H9 (cell line): Measurements from ENCODE around the gene GSC2. TPM values are rescaled to one million over a fixed set of nuclear protein-coding genes. Genes with fewer than 3 reads are reported as not detected.

ENCODE experiments used
- DNase-seq: peaks from one replicate; pipeline ENCODE4 v3.0.0-alpha.2; 2017
- H2AFZ ChIP-seq: one replicate; pipeline ENCODE4 v1.6.1; 2013; ENCODE audit warnings: mild to moderate bottlenecking, low read length, control low read depth, moderate library complexity
- H2AK5ac ChIP-seq: 2 replicates; pipeline ENCODE4 v1.6.1; 2013; ENCODE audit warnings: low read length, control low read depth, mixed read lengths; ENCODE audit not compliant: insufficient read length
- H2BK120ac ChIP-seq: one replicate; pipeline ENCODE4 v1.6.1; 2013; ENCODE audit warnings: low read depth, mild to moderate bottlenecking, low read length, control low read depth, inconsistent platforms; ENCODE audit not compliant: poor library complexity, severe bottlenecking
- H2BK12ac ChIP-seq: 2 replicates; pipeline ENCODE4 v1.6.1; 2013; ENCODE audit warnings: low read length, control low read depth, mixed read lengths, low read depth; ENCODE audit not compliant: insufficient read length
- H2BK15ac ChIP-seq: 2 replicates; pipeline ENCODE4 v1.6.1; 2013; ENCODE audit warnings: low read depth, low read length, control low read depth
- H2BK20ac ChIP-seq: one replicate; pipeline ENCODE4 v1.6.1; 2013; ENCODE audit warnings: low read depth, mild to moderate bottlenecking, low read length, control low read depth, inconsistent platforms; ENCODE audit not compliant: poor library complexity, severe bottlenecking
- H2BK5ac ChIP-seq: 2 replicates; pipeline ENCODE4 v1.6.1; 2013; ENCODE audit warnings: low read length, control low read depth, mixed read lengths; ENCODE audit not compliant: insufficient read length
- H3K14ac ChIP-seq: 2 replicates; pipeline ENCODE4 v1.6.1; 2013; ENCODE audit warnings: low read length, control low read depth; ENCODE audit not compliant: insufficient read depth
- H3K18ac ChIP-seq: 2 replicates; pipeline ENCODE4 v1.6.1; 2013; ENCODE audit warnings: low read depth, mild to moderate bottlenecking, mixed read lengths, low read length, control low read depth; ENCODE audit not compliant: insufficient read length
- H3K23ac ChIP-seq: 2 replicates; pipeline ENCODE4 v1.6.1; 2013; ENCODE audit warnings: low read length, control low read depth, mixed read lengths, low read depth; ENCODE audit not compliant: insufficient read length
- H3K23me2 ChIP-seq: 2 replicates; pipeline ENCODE4 v1.6.1; 2013; ENCODE audit warnings: low read depth, mild to moderate bottlenecking, mixed read lengths, low read length, control low read depth; ENCODE audit not compliant: insufficient read length, poor library complexity, severe bottlenecking
- H3K27ac ChIP-seq: 2 replicates; pipeline ENCODE4 v1.5.1; 2013; ENCODE audit warnings: low read length, control low read depth, mixed read lengths, low read depth; ENCODE audit not compliant: insufficient read length
- H3K27me3 ChIP-seq: 2 replicates; pipeline ENCODE4 v1.6.1; 2013; ENCODE audit warnings: low read length, control low read depth, inconsistent platforms; ENCODE audit not compliant: insufficient read depth
- H3K4ac ChIP-seq: 2 replicates; pipeline ENCODE4 v1.6.1; 2013; ENCODE audit warnings: low read depth, mild to moderate bottlenecking, control low read depth, inconsistent platforms, low read length, moderate library complexity
- H3K4me1 ChIP-seq: 2 replicates; pipeline ENCODE4 v1.6.1; 2013; ENCODE audit warnings: low read length, control low read depth, inconsistent platforms; ENCODE audit not compliant: insufficient read depth
- H3K4me2 ChIP-seq: 2 replicates; pipeline ENCODE4 v1.6.1; 2013; ENCODE audit warnings: low read length, control low read depth, mixed read lengths; ENCODE audit not compliant: insufficient read length, insufficient read depth
- H3K56ac ChIP-seq: 2 replicates; pipeline ENCODE4 v1.6.1; 2013; ENCODE audit warnings: low read depth, mild to moderate bottlenecking, mixed read lengths, low read length, control low read depth; ENCODE audit not compliant: insufficient read length
- H3K79me1 ChIP-seq: 2 replicates; pipeline ENCODE4 v1.6.1; 2013; ENCODE audit warnings: low read depth, mild to moderate bottlenecking, moderate library complexity, low read length, control low read depth, inconsistent platforms; ENCODE audit not compliant: insufficient read depth, poor library complexity, severe bottlenecking
- H3K79me2 ChIP-seq: 2 replicates; pipeline ENCODE4 v1.6.1; 2013; ENCODE audit warnings: low read length, control low read depth, inconsistent platforms; ENCODE audit not compliant: insufficient read depth
- H3K9ac ChIP-seq: 2 replicates; pipeline ENCODE4 v1.6.1; 2013; ENCODE audit warnings: low read length, control low read depth, mixed read lengths; ENCODE audit not compliant: insufficient read length; ENCODE audit errors: extremely low read depth
- H3K9me3 ChIP-seq: one replicate; pipeline ENCODE4 v1.6.1; 2013; ENCODE audit warnings: low read depth, low read length, inconsistent platforms; ENCODE audit not compliant: control insufficient read depth
- H3T11ph ChIP-seq: one replicate; pipeline ENCODE4 v1.6.1; 2013; ENCODE audit warnings: mild to moderate bottlenecking, low read length, control low read depth, inconsistent platforms
- H4K20me1 ChIP-seq: one replicate; pipeline ENCODE4 v1.6.1; 2013; ENCODE audit not compliant: control insufficient read depth, insufficient read length, insufficient read depth
- H4K5ac ChIP-seq: 2 replicates; pipeline ENCODE4 v1.6.1; 2013; ENCODE audit warnings: low read depth, mild to moderate bottlenecking, mixed read lengths, low read length, control low read depth; ENCODE audit not compliant: insufficient read length
- H4K8ac ChIP-seq: replicated peaks from 2 replicates; pipeline ENCODE4 v1.6.1; 2013; ENCODE audit warnings: low read length, control low read depth, mixed read lengths, low read depth; ENCODE audit not compliant: insufficient read length
- H4K91ac ChIP-seq: 2 replicates; pipeline ENCODE4 v1.6.1; 2013; ENCODE audit warnings: low read depth, mild to moderate bottlenecking, moderate library complexity, mixed read lengths, low read length, control low read depth; ENCODE audit not compliant: insufficient read length
- H3K27ac Mint-ChIP-seq, 3 experiments: 2 replicates in 2 of 3; 3 replicates in 1 of 3; pipeline ENCODE4 v1.8.0; 2020 to 2021; ENCODE audit warnings: mixed read lengths in 3 of 3, mild to moderate bottlenecking in 1 of 3, moderate library complexity in 1 of 3
- H3K27me3 Mint-ChIP-seq: 2 replicates; pipeline ENCODE4 v1.8.0; 2021; ENCODE audit warnings: low read depth, mild to moderate bottlenecking, moderate library complexity, mixed read lengths
- H3K36me3 Mint-ChIP-seq, 3 experiments: 2 replicates in 2 of 3; 3 replicates in 1 of 3; pipeline ENCODE4 v1.8.0; 2020 to 2021; ENCODE audit warnings: low read depth in 3 of 3, mixed read lengths in 3 of 3; ENCODE audit not compliant: insufficient read depth in 1 of 3
- H3K4me1 Mint-ChIP-seq, 2 experiments: 2 replicates each; pipeline ENCODE4 v1.8.0; 2020; ENCODE audit warnings: mixed read lengths in 2 of 2
- H3K4me3 Mint-ChIP-seq, 2 experiments: 2 replicates in 1 of 2; 3 replicates in 1 of 2; pipeline ENCODE4 v1.8.0; 2020 to 2021; ENCODE audit warnings: mild to moderate bottlenecking in 2 of 2, mixed read lengths in 2 of 2, moderate library complexity in 1 of 2
- H3K9me3 Mint-ChIP-seq, 2 experiments: 2 replicates in 1 of 2; 3 replicates in 1 of 2; pipeline ENCODE4 v1.8.0; 2020; ENCODE audit warnings: mild to moderate bottlenecking in 2 of 2, mixed read lengths in 2 of 2, moderate library complexity in 1 of 2
- CTCF ChIP-seq: fragments of 200-600 bp; sonication (generic); conservative IDR thresholded peaks from 3 replicates; pipeline ENCODE4 v1.8.0; 2021; ENCODE audit warnings: antibody characterized with exemption, mild to moderate bottlenecking
- WGBS: extraction: QIAGEN DNeasy Blood & Tissue Kit; methylation state at CpG from one replicate; pipeline ENCODE4 v1.1.7; 2013; ENCODE audit warnings: missing lambda C conversion rate, low lambda C conversion rate, mixed read lengths; ENCODE audit not compliant: insufficient read length; ENCODE audit errors: extremely low coverage; 5-methylcytosine and 5-hydroxymethylcytosine counted together
- total RNA-seq: library from RNA; stranded (reverse); gene quantifications from 2 replicates; pipeline ENCODE4 v1.2.1, GENCODE V29; 2021

The GSC2 gene
- total RNA-seq, 1 experiment from 2014 or later, result 0.22 TPM

- H2BK15ac ChIP-seq, result no peak overlapping the region
- no peak overlapping the region for H3K4ac ChIP-seq
- no peak overlapping the region for H3K23ac ChIP-seq
- no peaks in the 10 kb centered on the region for H4K20me1 ChIP-seq
- no peak overlapping the region for H3K9ac ChIP-seq
- H3K9me3 ChIP-seq, result no peaks in the 10 kb centered on the region
- no peak overlapping the region for H4K8ac ChIP-seq
- no peak overlapping the region for H3K14ac ChIP-seq
- H3K4me1 ChIP-seq, result no peaks in the 10 kb centered on the region
- TF ChIP-seq CTCF, result no peak
- no peak overlapping the region for H4K5ac ChIP-seq
- H3K79me2 ChIP-seq, result no peaks in the 10 kb centered on the region
- peaks cover 36% of the 10 kb centered on the region for H3K27me3 ChIP-seq
- no peak overlapping the region for H3K56ac ChIP-seq
- DNase-seq, result no peak
- no peaks in the 10 kb centered on the region for H3K79me1 ChIP-seq
- H2BK20ac ChIP-seq, result no peak overlapping the region
- Mint-ChIP-seq H3K9me3 (peaks cover 13 to 14% of the 10 kb centered on the region in 2 experiments), H3K4me1 (peaks cover 3 to 5% of the 10 kb centered on the region in 2 experiments; a peak in 2 of 4 replicates), H3K4me3 (no peak overlapping the region), H3K27me3 (peaks cover 84% of the 10 kb centered on the region), H3K36me3 (peaks cover 0 to 9% (median 5%) of the 10 kb centered on the region in 3 experiments; a peak in 6 of 7 replicates), H3K27ac (no peak overlapping the region)
- WGBS, result no CpG with 5 or more reads among the region's 11 CpGs
- no peak overlapping the region for H2BK120ac ChIP-seq
- H3K18ac ChIP-seq, result no peak overlapping the region
- H2AFZ ChIP-seq, result no peak overlapping the region
- H3K27ac ChIP-seq, result no peak overlapping the region
- H4K91ac ChIP-seq, result no peak overlapping the region
- H2BK12ac ChIP-seq, result no peak overlapping the region
- H3T11ph ChIP-seq, result no peak overlapping the region
- no peak overlapping the region for H2AK5ac ChIP-seq
- H3K4me2 ChIP-seq, result no peak overlapping the region
- H3K23me2 ChIP-seq, result peaks cover 2% of the 10 kb centered on the region
- no peak overlapping the region for H2BK5ac ChIP-seq
Measured at GRCh38 chr22:19152942-19153883, 3.1 kb upstream of the GSC2 start.
